Adrenal gland (tissue), 12 donors: ENCODE measurements around the gene CARD9. TPM values are rescaled to one million over a fixed set of nuclear protein-coding genes. Genes with fewer than 3 reads are reported as not detected.

Experiments used
- DNase-seq, 7 donors: peaks; one replicate each; pipeline ENCODE4 v3.0.0-alpha.2; 2019 to 2020
- H3K27ac ChIP-seq, 5 donors: fragments of 200-600 bp; sonication (generic) in 4 of 5; 1 replicate in 3 of 5; 2 replicates in 2 of 5; pipeline versions ENCODE4 v1.5.1 to v1.8.0; 2016 to 2020; ENCODE audit warnings: mild to moderate bottlenecking in 1 of 5
- H3K27me3 ChIP-seq: fragments of 200-600 bp; 2 replicates; pipeline ENCODE4 v1.8.0; 2021
- H3K36me3 ChIP-seq, 2 donors: fragments of 200-600 bp; replicated peaks in 1 of 2; 1 replicate in 1 of 2; 2 replicates in 1 of 2; pipeline versions ENCODE4 v1.5.1 to v1.8.0; 2018 to 2022
- H3K4me1 ChIP-seq, 2 donors: fragments of 200-600 bp; replicated peaks in 1 of 2; 1 replicate in 1 of 2; 2 replicates in 1 of 2; pipeline versions ENCODE4 v1.5.1 to v1.8.0; 2018 to 2021
- H3K4me3 ChIP-seq, 4 donors: fragments of 200-600 bp; sonication (generic) in 3 of 4; one replicate each; pipeline ENCODE4 v1.5.1; 2016 to 2018
- H3K9me3 ChIP-seq, 3 donors: fragments of 200-600 bp; sonication (generic) in 1 of 3; replicated peaks in 1 of 3; 1 replicate in 2 of 3; 2 replicates in 1 of 3; pipeline versions ENCODE4 v1.5.1 to v1.8.0; 2016 to 2021
- CTCF ChIP-seq, 6 experiments: fragments of 450-650 bp in 4 of 6; fragments of 200-600 bp in 2 of 6; sonication (generic) in 1 of 6; IDR thresholded peaks; 1 replicate in 5 of 6; 2 replicates in 1 of 6; pipeline versions ENCODE4 v1.5.1 to v1.8.0; 2016 to 2021; ENCODE audit warnings: antibody characterized with exemption in 6 of 6, mild to moderate bottlenecking in 2 of 6, moderate library complexity in 1 of 6
- POLR2A ChIP-seq, 2 donors: fragments of 450-650 bp; IDR thresholded peaks; one replicate each; pipeline ENCODE4 v1.6.1; 2017; ENCODE audit warnings: antibody characterized with exemption in 2 of 2, mild to moderate bottlenecking in 2 of 2, moderate library complexity in 1 of 2
- WGBS, 4 donors: extraction: QIAGEN DNeasy Blood & Tissue Kit in 2 of 4; methylation state at CpG; one replicate each; pipeline versions ENCODE4 v1.1.5 to v1.1.7; 2013 to 2017; 5-methylcytosine and 5-hydroxymethylcytosine counted together
- intact Hi-C, 2 donors: fragments of 100-400 bp; cut with DNase I; formaldehyde crosslinking; loops; one replicate each; pipeline versions ENCODE4 v1.14.1 to v1.15.0; 2022 to 2023
- polyA plus RNA-seq, 3 donors: library from polyadenylated mRNA; stranded (reverse); fragments of 200-250 nt in 2 of 3; fragments of 350-450 nt in 1 of 3; fragmentation: Illumina TruSeq in 1 of 3; extraction: RNeasy Lipid Tissue Mini Kit (QIAGEN cat#74804) in 1 of 3; gene quantifications; one replicate each; pipeline ENCODE4 v1.2.3, GENCODE V29; 2013 to 2014
- total RNA-seq, 9 donors: library from RNA; depleted of rRNA in 4 of 9; stranded (reverse); fragments of >200 nt in 4 of 9; fragments of 120-200 nt in 1 of 9; fragmentation: NEBNext Ultra II Directional in 1 of 9; extraction: Animal tissue kit (Norgen Biotek cat#: 25700) in 1 of 9; gene quantifications; one replicate each; pipeline versions ENCODE4 v1.1.0 to v1.2.4, GENCODE V29; 2013 to 2023
- donor health status: healthy with polysubstance abuse.
- donor health status: Bipolar disorder and iron deficiency.
- donor health status: DM: yes; HTN: yes; CAD: no.
- donor health status: DM: no; HTN: no; CAD: no.
- donor health status: DM: no; HTN: no; CAD: no.
- donor health status: DM: yes; HTN: yes; CAD: no.

Gene CARD9
- total and polyA plus RNA-seq, 12 donors, result 0.35 to 10.6 (median 4.0) TPM

- intact Hi-C loops, result no loop called here
- no peak for TF ChIP-seq POLR2A (IDR thresholded peaks at IDR 0.05)
- TF ChIP-seq CTCF (IDR thresholded peaks at IDR 0.05), result no peak
- DNase-seq, result no peak
- H3K4me3 ChIP-seq, result no peak overlapping the region
- no peaks in the 10 kb centered on the region for H3K27me3 ChIP-seq
- peaks cover 0 to 9% of the 10 kb centered on the region in 2 donors for H3K4me1 ChIP-seq
- no peaks in the 10 kb centered on the region for H3K9me3 ChIP-seq
- 84 to 100% (median 96%) methylated on average over 1 to 19 of the region's 19 CpGs for WGBS, 4 donors
- no peak overlapping the region for H3K27ac ChIP-seq
- peaks cover 0 to 4% of the 10 kb centered on the region in 2 donors for H3K36me3 ChIP-seq
Measured at GRCh38 chr9:136370037-136370436, 3.4 kb downstream of the CARD9 start.

GRCh38 chr9:136368190-136368589 is 5.3 kb downstream of the CARD9 start:
- WGBS, 4 donors, result 67 to 79% (median 77%) methylated on average over 15 to 18 of the region's 18 CpGs
- Histone ChIP-seq H3K4me3 (no peak overlapping the region), H3K27me3 (no peaks in the 10 kb centered on the region), H3K9me3 (no peaks in the 10 kb centered on the region), H3K4me1 (peaks cover 0 to 17% of the 10 kb centered on the region in 2 donors), H3K36me3 (peaks cover 0 to 4% of the 10 kb centered on the region in 2 donors), H3K27ac (no peak overlapping the region)
- intact Hi-C loops, result no loop called here
- TF ChIP-seq POLR2A (IDR thresholded peaks at IDR 0.05) (no peak), CTCF (IDR thresholded peaks at IDR 0.05) (no peak)
- DNase-seq, result no peak

- H3K9me3 ChIP-seq, result no peaks in the 10 kb centered on the region
- no peak overlapping the region for H3K4me3 ChIP-seq
- 83% methylated on average over 15 to 45 of the region's 45 CpGs for WGBS, 4 donors
- no peak overlapping the region for H3K27ac ChIP-seq
- intact Hi-C loops, result no loop called here
- peaks cover 0 to 13% of the 10 kb centered on the region in 2 donors for H3K4me1 ChIP-seq
- DNase-seq, result no peak
- peaks cover 0 to 4% of the 10 kb centered on the region in 2 donors for H3K36me3 ChIP-seq
- H3K27me3 ChIP-seq, result no peaks in the 10 kb centered on the region
- no peak for TF ChIP-seq POLR2A (IDR thresholded peaks at IDR 0.05)
- no peak for TF ChIP-seq CTCF (IDR thresholded peaks at IDR 0.05)
Measured at GRCh38 chr9:136367296-136368145, 5.9 kb downstream of the CARD9 start.

GRCh38 chr9:136366826-136367225 is 6.6 kb downstream of the CARD9 start:
- intact Hi-C loops, result no loop called here
- Histone ChIP-seq H3K4me3 (no peak overlapping the region), H3K9me3 (no peaks in the 10 kb centered on the region), H3K27ac (no peak overlapping the region), H3K36me3 (peaks cover 0 to 4% of the 10 kb centered on the region in 2 donors), H3K27me3 (no peaks in the 10 kb centered on the region), H3K4me1 (peaks cover 0 to 8% of the 10 kb centered on the region in 2 donors)
- TF ChIP-seq POLR2A (IDR thresholded peaks at IDR 0.05) (no peak), CTCF (IDR thresholded peaks at IDR 0.05) (no peak)
- no peak for DNase-seq
- 79 to 88% (median 84%) methylated on average over 2 to 9 of the region's 9 CpGs for WGBS, 4 donors
